D721Med (cell line): ENCODE results near the gene P3H2.
"Not testable (repeated sequence)": the region's sequence is repeated elsewhere in the genome, so short reads cannot be mapped to it uniquely, and the experiment has no call there.

ENCODE experiments used
- DNase-seq: peaks from one replicate; pipeline ENCODE4 v3.0.0; 2011; ENCODE audit warnings: low spot score; ENCODE audit not compliant: insufficient read length
- FAIRE-seq: peaks from 2 replicates; lab custom pipeline; 2011; peaks lifted over from hg19 to GRCh38; lab: Jason Lieb, UNC
- CTCF ChIP-seq: IDR thresholded peaks from 2 replicates; pipeline ENCODE4 v1.5.1; 2012; ENCODE audit warnings: mild to moderate bottlenecking, control low read depth; ENCODE audit not compliant: insufficient read depth; ENCODE audit errors: missing control alignments

The P3H2 gene

GRCh38 chr3:190076136-190076535, 44.6 kb downstream of the P3H2 start:
- DNase-seq (no peak), FAIRE-seq (no peak)
- no peak for TF ChIP-seq CTCF

- FAIRE-seq: no peak
- no peak for DNase-seq
- no peak for TF ChIP-seq CTCF
Observed at GRCh38 chr3:190074817-190075216, 45.9 kb downstream of the P3H2 start.

GRCh38 chr3:190073264-190074008, 47.3 kb downstream of the P3H2 start:
- DNase-seq (no peak), FAIRE-seq (no peak)
- TF ChIP-seq CTCF: no peak

- TF ChIP-seq CTCF: no peak
- FAIRE-seq (no peak), DNase-seq (no peak)
Observed at GRCh38 chr3:190072856-190073255, 47.8 kb downstream of the P3H2 start.

GRCh38 chr3:190071921-190072320, 48.8 kb downstream of the P3H2 start:
- not testable (repeated sequence) for FAIRE-seq, DNase-seq

GRCh38 chr3:190070622-190071347, 49.9 kb downstream of the P3H2 start:
- FAIRE-seq (no peak), DNase-seq (no peak)
- TF ChIP-seq CTCF: no peak

GRCh38 chr3:190065204-190065603, 55.5 kb downstream of the P3H2 start:
- no peak for DNase-seq
- TF ChIP-seq CTCF: no peak
- no peak for FAIRE-seq
